ENCODE measurements around the gene SCARB1. TPM values are rescaled to one million over a fixed set of nuclear protein-coding genes. Genes with fewer than 3 reads are reported as not detected.
A peak's percentile ranks its signal among the peaks of the same experiment; 100 is the strongest.

Gene SCARB1
- total RNA-seq, 2 experiments from 2014 or later, result 12.6 to 17.2 TPM

GRCh38 chr12:124741211-124741610 lies 122.5 kb downstream of the SCARB1 start:
- Mint-ChIP-seq H3K4me3 (no peak overlapping the region), H3K9me3 (ENCODE audit: low read depth) (no peaks in the 10 kb centered on the region)
- CTCF ChIA-PET, result no interaction called here

GRCh38 chr12:124740691-124741137 lies 123.0 kb downstream of the SCARB1 start:
- no peak for ATAC-seq
- peaks cover 4% of the 10 kb centered on the region for H3K4me1 Mint-ChIP-seq

More at GRCh38 chr12:124741211-124741610, 122.5 kb downstream of the SCARB1 start:
- Mint-ChIP-seq H3K27ac (no peak overlapping the region), H3K4me1 (peaks cover 2% of the 10 kb centered on the region), H3K27me3 (peaks cover 50% of the 10 kb centered on the region), H3K36me3 (no peaks in the 10 kb centered on the region)
- DNase-seq, result no peak
- no peak for ATAC-seq

GRCh38 chr12:124739953-124740561 lies 123.6 kb downstream of the SCARB1 start:
- Mint-ChIP-seq H3K36me3 (no peaks in the 10 kb centered on the region), H3K27ac (no peak overlapping the region), H3K27me3 (peaks cover 40% of the 10 kb centered on the region), H3K4me3 (no peak overlapping the region), H3K9me3 (ENCODE audit: low read depth) (no peaks in the 10 kb centered on the region), H3K4me1 (peaks cover 6% of the 10 kb centered on the region)
- no peak for ATAC-seq
- CTCF ChIA-PET, result no interaction called here
- DNase-seq, result no peak

More at GRCh38 chr12:124740691-124741137, 123.0 kb downstream of the SCARB1 start:
- H3K36me3 Mint-ChIP-seq, result no peaks in the 10 kb centered on the region
- CTCF ChIA-PET, result no interaction called here
- H3K27ac Mint-ChIP-seq, result no peak overlapping the region
- H3K4me3 Mint-ChIP-seq, result no peak overlapping the region
- peaks cover 47% of the 10 kb centered on the region for H3K27me3 Mint-ChIP-seq
- DNase-seq, result no peak
- H3K9me3 Mint-ChIP-seq (ENCODE audit: low read depth), result no peaks in the 10 kb centered on the region

GRCh38 chr12:124738636-124739467 lies 124.8 kb downstream of the SCARB1 start:
- DNase-seq (no peak), ATAC-seq (no peak)
- Mint-ChIP-seq H3K36me3 (no peaks in the 10 kb centered on the region), H3K9me3 (ENCODE audit: low read depth) (no peaks in the 10 kb centered on the region), H3K27ac (no peak overlapping the region), H3K4me1 (peaks cover 6% of the 10 kb centered on the region), H3K4me3 (no peak overlapping the region), H3K27me3 (peaks cover 35% of the 10 kb centered on the region)
- CTCF ChIA-PET, result interaction anchor here (1.2 to 1.5 kb wide), 2 partner anchors 27 to 273 kb away, joined by 3 to 4 read pairs; no protein-coding TSS in a partner anchor

GRCh38 chr12:124737772-124738635 lies 125.7 kb downstream of the SCARB1 start:
- no peaks in the 10 kb centered on the region for H3K36me3 Mint-ChIP-seq
- peaks cover 6% of the 10 kb centered on the region for H3K4me1 Mint-ChIP-seq
- H3K9me3 Mint-ChIP-seq (ENCODE audit: low read depth), result no peaks in the 10 kb centered on the region
- no peak overlapping the region for H3K4me3 Mint-ChIP-seq
- H3K27me3 Mint-ChIP-seq, result peaks cover 35% of the 10 kb centered on the region
- ATAC-seq, result no peak
- no peak overlapping the region for H3K27ac Mint-ChIP-seq
- no peak for DNase-seq
- CTCF ChIA-PET, result interaction anchor here (1.2 to 1.5 kb wide), 2 partner anchors 27 to 272 kb away, joined by 3 to 4 read pairs; no protein-coding TSS in a partner anchor

GRCh38 chr12:124737040-124737419 lies 126.6 kb downstream of the SCARB1 start:
- H3K9me3 Mint-ChIP-seq (ENCODE audit: low read depth), result no peaks in the 10 kb centered on the region
- ATAC-seq (no peak), DNase-seq (no peak)
- no peaks in the 10 kb centered on the region for H3K36me3 Mint-ChIP-seq
- peaks cover 35% of the 10 kb centered on the region for H3K27me3 Mint-ChIP-seq
- no peak overlapping the region for H3K4me3 Mint-ChIP-seq
- CTCF ChIA-PET, result no interaction called here
- H3K27ac Mint-ChIP-seq, result no peak overlapping the region
- H3K4me1 Mint-ChIP-seq, result peaks cover 6% of the 10 kb centered on the region

GRCh38 chr12:124736115-124737039 lies 127.3 kb downstream of the SCARB1 start:
- Mint-ChIP-seq H3K27me3 (peaks cover 33% of the 10 kb centered on the region), H3K4me1 (peaks cover 6% of the 10 kb centered on the region), H3K9me3 (ENCODE audit: low read depth) (no peaks in the 10 kb centered on the region), H3K36me3 (no peaks in the 10 kb centered on the region), H3K27ac (no peak overlapping the region), H3K4me3 (no peak overlapping the region)
- DNase-seq (peak; percentile 53), ATAC-seq (peak; percentile 52)
- CTCF ChIA-PET, result interaction anchor here (0.8 kb wide), 1 partner anchor 19 kb away, joined by 4 read pairs; no protein-coding TSS in a partner anchor

- CTCF ChIA-PET, result interaction anchor here (1.4 kb wide), 1 partner anchor 37 kb away, joined by 6 read pairs; no protein-coding TSS in a partner anchor
- Mint-ChIP-seq H3K4me3 (no peak overlapping the region), H3K27me3 (peaks cover 14% of the 10 kb centered on the region), H3K36me3 (no peaks in the 10 kb centered on the region), H3K4me1 (peaks cover 6% of the 10 kb centered on the region), H3K9me3 (ENCODE audit: low read depth) (no peaks in the 10 kb centered on the region), H3K27ac (no peak overlapping the region)
- DNase-seq (no peak), ATAC-seq (no peak)
Observed at GRCh38 chr12:124734224-124734788, 129.4 kb downstream of the SCARB1 start.

- ATAC-seq, result no peak
- no peak for DNase-seq
- H3K9me3 Mint-ChIP-seq (ENCODE audit: low read depth), result no peaks in the 10 kb centered on the region
- no peak overlapping the region for H3K4me3 Mint-ChIP-seq
- H3K4me1 Mint-ChIP-seq, result peaks cover 6% of the 10 kb centered on the region
- H3K27me3 Mint-ChIP-seq, result peaks cover 3% of the 10 kb centered on the region
- H3K27ac Mint-ChIP-seq, result no peak overlapping the region
- CTCF ChIA-PET, result no interaction called here
- no peaks in the 10 kb centered on the region for H3K36me3 Mint-ChIP-seq
Observed at GRCh38 chr12:124733086-124733485, 130.6 kb downstream of the SCARB1 start.

- H3K9me3 Mint-ChIP-seq (ENCODE audit: low read depth), result no peaks in the 10 kb centered on the region
Observed at GRCh38 chr12:124732275-124733075, 131.2 kb downstream of the SCARB1 start.

GRCh38 chr12:124731869-124732268 lies 131.8 kb downstream of the SCARB1 start:
- CTCF ChIA-PET, result no interaction called here
- no peak for ATAC-seq
- H3K4me1 Mint-ChIP-seq, result peaks cover 6% of the 10 kb centered on the region

More at GRCh38 chr12:124732275-124733075, 131.2 kb downstream of the SCARB1 start:
- H3K4me3 Mint-ChIP-seq, result no peak overlapping the region
- no peaks in the 10 kb centered on the region for H3K36me3 Mint-ChIP-seq
- no peak overlapping the region for H3K27ac Mint-ChIP-seq
- no peak for ATAC-seq
- CTCF ChIA-PET, result no interaction called here
- DNase-seq, result no peak
- H3K27me3 Mint-ChIP-seq, result no peaks in the 10 kb centered on the region
- peaks cover 6% of the 10 kb centered on the region for H3K4me1 Mint-ChIP-seq

More at GRCh38 chr12:124731869-124732268, 131.8 kb downstream of the SCARB1 start:
- Mint-ChIP-seq H3K27ac (no peak overlapping the region), H3K36me3 (no peaks in the 10 kb centered on the region), H3K27me3 (no peaks in the 10 kb centered on the region), H3K9me3 (ENCODE audit: low read depth) (no peaks in the 10 kb centered on the region), H3K4me3 (no peak overlapping the region)
- DNase-seq, result no peak
